HG03565 (cell line): ENCODE data around the gene GEMIN5.
"Not testable (repeated sequence)": the region's sequence is repeated elsewhere in the genome, so short reads cannot be mapped to it uniquely, and the experiment has no call there.

ENCODE experiments used
- ATAC-seq: cut with Tn5 transposase; IDR thresholded peaks from one replicate; pipeline ENCODE4 v1.9.1; 2021; ENCODE audit warnings: mild to moderate bottlenecking, moderate library complexity; ENCODE audit not compliant: unreplicated experiment

Gene GEMIN5

GRCh38 chr5:154945695-154946301, 7.8 kb upstream of the GEMIN5 start:
- ATAC-seq: no peak

GRCh38 chr5:154944716-154945115, 6.7 kb upstream of the GEMIN5 start:
- no peak for ATAC-seq

- no peak for ATAC-seq
These were observed 5.5 kb upstream of the GEMIN5 start for GRCh38 chr5:154943527-154943926.

GRCh38 chr5:154940772-154941620, 3.0 kb upstream of the GEMIN5 start, which contains the start of gene MRPL22:
MRPL22 (plus strand) TSS chr5:154941073; CDS start chr5:154941111, 38 bp downstream.
- peak; percentile 40 for ATAC-seq

DNA sequence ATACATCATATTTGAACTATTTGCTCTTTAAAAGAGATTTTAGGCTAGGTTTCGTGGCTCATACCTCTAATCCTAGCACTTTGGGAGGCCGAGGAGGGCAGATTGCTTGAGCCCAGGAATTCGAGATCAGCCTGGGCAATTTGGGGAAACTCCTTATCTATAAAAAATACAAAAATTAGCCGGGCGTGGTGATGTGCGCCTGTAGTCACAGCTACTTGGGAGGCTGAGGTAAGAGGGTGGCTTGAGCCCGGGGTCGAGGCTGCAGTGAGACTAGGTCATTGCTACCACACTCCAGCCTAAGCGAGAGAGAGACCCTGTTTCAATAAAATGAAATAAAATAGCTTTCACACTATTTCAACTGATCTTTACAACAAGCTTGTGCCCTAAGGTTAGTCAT, 2.4 kb upstream of the GEMIN5 start:
- no peak for ATAC-seq

DNA sequence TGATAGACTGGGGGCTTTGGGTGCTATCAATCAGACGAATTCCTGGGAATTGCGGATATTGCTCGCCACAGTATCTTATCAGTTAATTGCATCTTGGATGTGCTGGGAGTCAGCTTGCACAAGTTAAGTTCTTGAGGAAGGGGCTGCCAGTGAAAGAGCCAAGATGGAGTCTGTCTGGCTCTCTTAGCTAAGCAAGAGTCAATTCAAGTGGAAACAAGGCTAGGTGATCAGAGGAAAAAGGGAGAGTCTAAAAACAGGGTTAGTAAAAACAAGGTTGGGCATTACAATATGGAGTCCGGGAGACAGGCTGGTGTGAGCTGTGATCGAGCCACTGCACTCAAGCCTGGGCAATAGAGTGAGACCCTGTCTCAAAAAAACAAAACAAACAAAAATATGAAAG, 1.4 kb upstream of the GEMIN5 start:
- ATAC-seq: not testable (repeated sequence)

DNA sequence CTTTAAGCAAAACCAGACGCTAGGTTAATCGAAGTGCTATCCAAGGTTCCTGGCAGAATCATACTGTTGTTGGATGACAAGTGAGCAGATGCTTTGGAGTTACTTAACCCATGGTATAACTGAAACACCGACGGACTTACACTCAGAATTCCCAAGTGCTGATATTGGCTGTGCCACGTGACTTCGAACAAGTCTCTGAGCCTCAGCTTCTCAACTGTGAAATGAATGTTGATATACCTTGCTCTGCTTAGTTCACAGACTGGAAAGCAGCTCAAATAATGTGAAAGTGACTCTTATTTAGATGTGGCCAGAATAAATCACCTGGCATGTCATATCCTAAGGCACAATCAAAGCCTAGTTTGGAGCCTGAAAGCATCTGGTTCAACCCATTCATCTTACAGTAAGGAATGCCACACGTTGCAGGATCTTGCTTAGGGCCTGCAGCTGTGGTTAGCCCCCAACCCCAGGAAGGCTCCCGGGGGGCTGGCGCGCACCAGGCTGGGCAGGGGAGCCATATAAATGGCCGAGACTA, 759 bp downstream of the GEMIN5 start:
- ATAC-seq: no peak

- no peak for ATAC-seq
These were observed 3.1 kb downstream of the GEMIN5 start for GRCh38 chr5:154934881-154935280.

- ATAC-seq: no peak
These were observed 4.5 kb downstream of the GEMIN5 start for GRCh38 chr5:154933537-154933936.

DNA sequence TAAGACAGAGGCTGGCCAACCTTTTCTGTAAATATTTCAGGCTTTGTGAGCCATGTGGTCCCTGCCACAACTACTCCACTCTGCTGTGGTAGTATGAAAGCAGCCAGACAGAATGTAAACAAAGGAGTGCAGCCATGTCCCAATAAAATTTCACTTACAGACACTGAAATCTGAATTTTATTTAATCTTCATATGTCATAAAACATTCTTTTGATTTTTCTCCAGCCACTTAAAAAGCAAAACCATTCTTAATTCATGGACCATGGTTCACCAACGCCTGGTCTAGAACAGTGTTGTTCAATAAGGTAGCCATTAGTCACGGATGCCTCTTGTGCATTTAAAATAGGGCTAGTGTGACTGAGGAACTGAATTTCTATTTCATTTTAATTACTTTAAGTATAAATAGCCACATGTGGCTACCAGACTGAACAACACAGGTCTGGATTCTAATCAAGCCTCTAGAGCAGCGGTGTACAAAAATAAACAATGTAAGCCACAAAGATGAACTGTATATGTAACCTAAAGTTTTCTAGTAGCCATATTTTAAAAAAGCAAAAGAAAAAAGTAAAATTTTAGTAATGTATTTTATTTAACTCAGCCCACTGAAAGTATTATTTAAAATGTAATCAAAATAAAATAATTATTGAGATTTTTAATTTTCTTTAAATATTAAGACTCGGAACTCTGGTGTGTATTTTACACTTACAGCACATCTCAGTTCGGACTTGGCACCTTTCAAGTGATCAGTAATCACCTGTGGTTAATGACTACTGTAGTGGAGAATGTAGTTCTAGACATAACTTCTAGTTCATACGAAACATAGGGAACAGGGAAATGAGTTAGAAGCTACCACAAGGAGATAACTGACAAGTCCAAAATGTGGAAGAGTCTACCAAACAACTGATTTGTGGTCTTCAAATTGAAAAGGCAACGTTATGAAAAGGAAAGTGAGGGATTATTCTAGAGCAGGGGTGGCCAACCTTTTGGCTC, 14.3 kb downstream of the GEMIN5 start:
- no peak for ATAC-seq

- ATAC-seq: no peak
These were observed 20.3 kb downstream of the GEMIN5 start for GRCh38 chr5:154917757-154918156.

GRCh38 chr5:154916874-154917273, 21.1 kb downstream of the GEMIN5 start:
- no peak for ATAC-seq

DNA sequence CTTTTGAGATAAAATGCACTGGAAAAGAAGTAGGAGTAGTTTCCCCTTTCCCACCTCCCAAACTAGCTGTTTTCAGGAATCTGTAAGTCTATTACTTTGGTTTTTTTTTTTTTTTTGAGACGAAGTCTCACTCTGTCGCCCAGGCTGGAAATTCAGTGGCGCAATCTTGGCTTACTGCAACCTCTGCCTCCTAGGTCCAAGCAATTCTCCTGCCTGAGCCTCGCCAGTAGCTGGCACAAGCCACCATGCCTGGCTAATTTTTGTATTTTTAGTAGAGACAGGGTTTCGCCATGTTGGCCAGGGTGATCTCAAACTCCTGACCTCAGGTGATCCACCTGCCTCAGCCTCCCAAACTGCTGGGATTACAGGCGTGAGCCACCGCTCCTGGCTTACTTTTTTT, 32.4 kb downstream of the GEMIN5 start:
- ATAC-seq: not testable (repeated sequence)

DNA sequence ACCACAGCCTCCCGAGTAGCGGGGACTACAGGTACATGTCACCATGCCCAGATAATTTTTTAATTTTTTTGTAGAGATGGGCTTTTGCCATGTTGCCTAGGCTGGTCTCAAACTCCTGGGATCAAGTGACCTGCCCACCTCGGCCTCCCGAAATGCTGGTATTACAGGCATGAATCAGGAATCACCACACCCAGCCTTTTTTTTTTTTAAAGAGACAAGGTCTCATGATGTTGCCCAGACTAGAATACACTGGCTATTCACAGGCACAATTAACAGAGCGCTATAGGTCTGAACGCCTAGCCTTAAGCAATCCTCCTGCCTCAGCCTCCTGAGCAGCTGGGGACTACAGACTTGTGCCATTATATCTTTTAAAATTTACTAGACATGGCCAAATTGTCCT, 36.1 kb downstream of the GEMIN5 start:
- ATAC-seq: no peak

GRCh38 chr5:154901276-154901675, 36.7 kb downstream of the GEMIN5 start:
- ATAC-seq: no peak

GRCh38 chr5:154900066-154900465, 37.9 kb downstream of the GEMIN5 start:
- no peak for ATAC-seq

DNA sequence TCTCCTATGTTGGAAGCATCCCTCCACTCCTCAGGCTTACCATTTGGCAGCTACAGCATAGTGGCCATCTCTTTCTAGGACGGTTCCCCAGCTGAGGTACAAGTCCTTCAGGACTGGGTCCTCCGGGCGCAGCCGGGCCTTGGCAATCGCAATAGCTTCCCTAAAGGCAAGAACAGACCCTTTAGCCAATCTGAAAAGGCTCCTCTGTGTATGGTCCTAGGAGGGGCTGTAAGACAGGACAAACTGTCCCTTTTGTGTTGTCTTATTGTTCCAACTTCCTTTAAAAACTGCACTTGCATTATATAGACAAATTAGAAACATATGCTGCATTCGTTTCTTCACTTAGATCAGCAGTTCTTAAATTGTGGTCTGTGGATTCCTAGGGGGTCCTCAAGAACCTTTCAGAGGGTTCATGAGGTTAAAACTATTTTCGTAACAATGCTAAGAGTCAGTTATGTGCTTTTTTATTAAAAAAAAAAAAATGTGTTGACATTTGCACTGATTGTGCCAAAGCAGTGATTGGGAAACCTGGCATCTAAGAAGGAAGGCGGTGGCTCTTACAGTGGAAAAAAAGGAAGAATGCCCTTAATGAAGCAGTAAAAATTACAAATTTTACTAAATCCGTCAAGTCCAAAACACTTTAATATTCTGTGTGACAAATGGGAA, 38.7 kb downstream of the GEMIN5 start:
- no peak for ATAC-seq

- no peak for ATAC-seq
These were observed 39.8 kb downstream of the GEMIN5 start for GRCh38 chr5:154898210-154898609.

DNA sequence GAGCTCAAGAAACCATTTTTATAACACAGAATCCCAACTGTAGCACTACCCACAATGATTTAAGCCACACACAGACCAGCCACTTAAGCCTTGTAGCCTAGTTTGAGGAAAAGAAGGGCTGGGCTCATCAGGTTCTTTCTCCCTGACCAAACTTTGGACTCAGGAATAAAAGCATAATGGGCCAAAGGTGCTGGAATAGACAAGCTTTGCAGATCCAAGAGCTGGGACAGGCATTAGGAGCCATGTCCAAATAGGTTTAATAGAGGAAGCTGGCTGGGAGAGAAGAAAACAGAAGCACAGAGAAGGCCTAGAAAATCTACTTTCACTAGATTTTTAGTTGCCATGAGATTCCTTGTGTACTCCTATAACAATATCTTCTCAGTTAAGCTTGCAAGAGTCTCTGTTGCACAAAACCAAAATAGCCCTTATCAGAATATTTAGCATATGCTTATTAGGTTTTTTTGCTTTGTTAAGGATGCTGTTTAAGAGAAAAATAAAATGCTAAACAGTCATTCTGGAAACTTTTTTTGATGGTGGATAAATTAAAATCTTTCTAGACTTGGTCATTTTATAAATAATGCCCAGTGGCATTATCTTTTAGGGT, 41.3 kb downstream of the GEMIN5 start:
- ATAC-seq: no peak
